K562 (cell line): ENCODE results near the gene ELF2. TPM values are rescaled to one million over a fixed set of nuclear protein-coding genes. Genes with fewer than 3 reads are reported as not detected.

Experiments
- BHLHE40 ChIP-seq: IDR thresholded peaks from 2 replicates; pipeline ENCODE4 v1.6.1; 2011; ENCODE audit warnings: low read length, improper control_type of control experiment
- BRF1 ChIP-seq: IDR thresholded peaks from 3 replicates; pipeline ENCODE4 v1.6.1; 2011; ENCODE audit warnings: borderline replicate concordance, mild to moderate bottlenecking; ENCODE audit not compliant: insufficient read length; ENCODE audit errors: extremely low read depth
- ESRRA ChIP-seq: fragments of 450-650 bp; IDR thresholded peaks from 2 replicates; pipeline ENCODE4 v1.6.1; 2014; ENCODE audit warnings: low read depth, mild to moderate bottlenecking, moderate library complexity, borderline replicate concordance
- HLTF ChIP-seq: fragments of 450-650 bp; IDR thresholded peaks from 2 replicates; pipeline ENCODE4 v1.6.1; 2016
- HNRNPLL ChIP-seq: fragments of 200-400 bp; formaldehyde crosslinking; IDR thresholded peaks from 2 replicates; pipeline ENCODE4 v1.6.1; 2017; ENCODE audit warnings: low read length, low read depth, mild to moderate bottlenecking; ENCODE audit not compliant: poor library complexity, severe bottlenecking
- KDM5B ChIP-seq: fragments of 200-600 bp; sonication (generic); IDR thresholded peaks from 2 replicates; pipeline ENCODE4 v1.6.1; 2012; ENCODE audit warnings: low read depth, mild to moderate bottlenecking, moderate library complexity, low read length, control low read depth, inconsistent platforms; ENCODE audit not compliant: insufficient replicate concordance
- MTA3 ChIP-seq: fragments of 450-650 bp; formaldehyde crosslinking; IDR thresholded peaks from 2 replicates; pipeline ENCODE4 v1.6.1; 2017; ENCODE audit warnings: mild to moderate bottlenecking, borderline replicate concordance
- NFATC3 ChIP-seq: fragments of 450-650 bp; IDR thresholded peaks from 2 replicates; pipeline ENCODE4 v1.6.1; 2017; ENCODE audit warnings: mild to moderate bottlenecking
- PCBP1 ChIP-seq: fragments of 200-400 bp; formaldehyde crosslinking; IDR thresholded peaks from 2 replicates; pipeline ENCODE4 v1.6.1; 2018; ENCODE audit warnings: mild to moderate bottlenecking, low read depth, low read length; ENCODE audit not compliant: poor library complexity, severe bottlenecking
- SFPQ ChIP-seq: fragments of 200-400 bp; formaldehyde crosslinking; IDR thresholded peaks from 2 replicates; pipeline ENCODE4 v1.6.1; 2017; ENCODE audit warnings: mild to moderate bottlenecking, low read depth, low read length, moderate library complexity
- SMC3 ChIP-seq: conservative IDR thresholded peaks from 2 replicates; pipeline ENCODE4 v1.6.1; 2011; ENCODE audit warnings: low read depth, low read length, improper control_type of control experiment; ENCODE audit not compliant: insufficient read depth
- STAT5A ChIP-seq: IDR thresholded peaks from 2 replicates; pipeline ENCODE4 v1.6.1; 2012; ENCODE audit warnings: low read length, inconsistent platforms, borderline replicate concordance
- THAP12 ChIP-seq: fragments of 250-450 bp; sonication (Bioruptor Pico); IDR thresholded peaks from 2 replicates; pipeline ENCODE4 v1.9.0; 2021; ENCODE audit warnings: mild to moderate bottlenecking, inconsistent platforms
- TOE1 ChIP-seq, 2 experiments: fragments of 450-650 bp in 1 of 2; sonication (generic) in 1 of 2; formaldehyde crosslinking in 1 of 2; IDR thresholded peaks; 2 replicates each; pipeline versions ENCODE4 v1.7.1 to v1.8.0; 2016 to 2022; ENCODE audit warnings: borderline replicate concordance in 2 of 2, mild to moderate bottlenecking in 2 of 2, antibody characterized with exemption in 1 of 2, inconsistent platforms in 1 of 2, low read depth in 1 of 2, missing genetic modification reagents in 1 of 2, moderate library complexity in 1 of 2
- UBTF ChIP-seq, 2 experiments: IDR thresholded peaks; 2 replicates each; pipeline ENCODE4 v1.6.1; 2012; ENCODE audit warnings: improper control_type of control experiment in 2 of 2, low read depth in 2 of 2, low read length in 2 of 2, borderline replicate concordance in 1 of 2
- ZBED1 ChIP-seq: IDR thresholded peaks from 2 replicates; pipeline ENCODE4 v1.6.1; 2014
- ZFX ChIP-seq: sonication (generic); formaldehyde crosslinking; IDR thresholded peaks from 2 replicates; pipeline ENCODE4 v1.8.0; 2022; ENCODE audit warnings: mild to moderate bottlenecking, missing genetic modification reagents, moderate library complexity
- ZNF511 ChIP-seq: sonication (generic); formaldehyde crosslinking; IDR thresholded peaks from 2 replicates; pipeline ENCODE4 v1.8.0; 2022; ENCODE audit warnings: mild to moderate bottlenecking, missing genetic modification reagents
- polyA plus RNA-seq, 8 experiments: library from polyadenylated mRNA; depleted of rRNA in 4 of 8; stranded (reverse) in 5 of 8; unstranded in 3 of 8; fragments of >200 nt; fragmentation: Nextera tagmentation in 2 of 8; fragmentation: Illumina TruSeq in 1 of 8; extraction: Ambion mirVana in 2 of 8; extraction: Trizol in 1 of 8; gene quantifications; 2 replicates each; pipeline versions ENCODE4 v1.2.1 to v1.2.3, GENCODE V29; 2011 to 2014; ENCODE audit warnings: inconsistent platforms in 1 of 8, missing spikeins in 1 of 8
- total RNA-seq, 7 experiments: library from RNA; depleted of rRNA in 6 of 7; stranded (reverse); fragments of >200 nt in 6 of 7; fragmentation: Illumina TruSeq in 2 of 7; extraction: Trizol in 2 of 7; gene quantifications; 2 replicates each; pipeline versions ENCODE4 v1.2.1 to v1.2.3, GENCODE V29; 2011 to 2021; ENCODE audit warnings: low replicate concordance in 1 of 7

ELF2 gene
- total and polyA plus RNA-seq, 9 of the 15 experiments (the other 6 are each of a cell fraction or from before 2014, with no cell fraction given) = 9.4 to 58.7 (median 41.6) TPM

GRCh38 chr4:139177869-139178619 lies 1.0 kb upstream of the ELF2 start (continued):
- no peak for TF ChIP-seq SFPQ
- 0 out of 2 replicates have a peak, but pooled peaks have one; percentile 36 for TF ChIP-seq ZBED1
- TF ChIP-seq ZFX = peak; percentile 96
- TF ChIP-seq MTA3 = peak; percentile 77; the same call in 1 of the 2 replicates
- TF ChIP-seq NFATC3 = peak; percentile 58; the same call in 1 of the 2 replicates
- peak; percentile 72; the same call in 1 of the 2 replicates for TF ChIP-seq ZNF511 (CRISPR knock-in tag)
- TF ChIP-seq ESRRA = peak; percentile 32; the same call in 1 of the 2 replicates
- peak; percentile 74 for TF ChIP-seq HNRNPLL
- TF ChIP-seq KDM5B = peak; percentile 96
- 0 out of 2 replicates have a peak, but pooled peaks have one; percentile 17 for TF ChIP-seq HLTF
- peak; percentile 92 for TF ChIP-seq THAP12 (CRISPR knock-in tag)
- TF ChIP-seq BRF1 = no peak
- peak; percentile 4; the same call in 1 of the 2 replicates for TF ChIP-seq BHLHE40
- TF ChIP-seq STAT5A = peak; percentile 65
- TF ChIP-seq PCBP1 = peak; percentile 83
- TF ChIP-seq TOE1 (IDR thresholded peaks at IDR 0.05; ENCODE audit: borderline replicate concordance) = peak; percentile 51; the same call in 1 of the 2 replicates
- no peak for TF ChIP-seq TOE1 (CRISPR knock-in tag; IDR thresholded peaks at IDR 0.05; ENCODE audit: borderline replicate concordance, low read depth)
- TF ChIP-seq SMC3 = no peak
- TF ChIP-seq UBTF (IDR thresholded peaks at IDR 0.05; ENCODE audit: borderline replicate concordance in 1 of 2, low read depth in 2 of 2, low read length in 2 of 2) = peak; percentile 70 to 93; a peak in 3 of 4 replicates
